C4-2B (cell line): ENCODE data around the gene GPR68.
"Not testable (repeated sequence)": the region's sequence is repeated elsewhere in the genome, so short reads cannot be mapped to it uniquely, and the experiment has no call there.

Experiments used
- H3K27ac ChIP-seq: fragments of 450-650 bp; 2 replicates; pipeline ENCODE4 v1.5.1; 2017
- ZFX ChIP-seq: fragments of 450-650 bp; IDR thresholded peaks from 2 replicates; pipeline ENCODE4 v1.6.1; 2017
- TF ChIP-seq, protein P1 (sequence below): fragments of 450-650 bp; conservative IDR thresholded peaks from 2 replicates; pipeline ENCODE4 v1.5.1; 2017; ENCODE audit warnings: mild to moderate bottlenecking

Gene GPR68

DNA sequence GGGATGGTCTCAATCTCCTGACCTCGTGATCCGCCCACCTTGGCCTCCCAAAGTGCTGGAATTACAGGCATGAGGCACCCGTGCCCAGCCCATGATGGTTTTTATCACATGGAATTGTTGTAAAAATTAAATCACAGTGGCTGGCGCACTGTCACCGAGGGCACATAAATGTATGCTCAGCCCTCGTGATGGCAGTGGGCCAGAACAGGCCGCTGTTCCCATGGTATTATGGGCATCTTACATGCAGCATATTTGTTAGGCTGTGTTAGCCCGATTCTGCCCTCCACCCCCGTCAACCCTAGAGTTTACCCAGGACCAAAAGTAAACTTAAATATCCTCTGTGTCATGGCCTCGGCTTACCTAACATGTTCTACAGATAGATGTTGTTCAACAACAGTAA, 48.6 kb downstream of the GPR68 start:
- TF ChIP-seq ZFX, result no peak
- TF ChIP-seq, protein P1, sequence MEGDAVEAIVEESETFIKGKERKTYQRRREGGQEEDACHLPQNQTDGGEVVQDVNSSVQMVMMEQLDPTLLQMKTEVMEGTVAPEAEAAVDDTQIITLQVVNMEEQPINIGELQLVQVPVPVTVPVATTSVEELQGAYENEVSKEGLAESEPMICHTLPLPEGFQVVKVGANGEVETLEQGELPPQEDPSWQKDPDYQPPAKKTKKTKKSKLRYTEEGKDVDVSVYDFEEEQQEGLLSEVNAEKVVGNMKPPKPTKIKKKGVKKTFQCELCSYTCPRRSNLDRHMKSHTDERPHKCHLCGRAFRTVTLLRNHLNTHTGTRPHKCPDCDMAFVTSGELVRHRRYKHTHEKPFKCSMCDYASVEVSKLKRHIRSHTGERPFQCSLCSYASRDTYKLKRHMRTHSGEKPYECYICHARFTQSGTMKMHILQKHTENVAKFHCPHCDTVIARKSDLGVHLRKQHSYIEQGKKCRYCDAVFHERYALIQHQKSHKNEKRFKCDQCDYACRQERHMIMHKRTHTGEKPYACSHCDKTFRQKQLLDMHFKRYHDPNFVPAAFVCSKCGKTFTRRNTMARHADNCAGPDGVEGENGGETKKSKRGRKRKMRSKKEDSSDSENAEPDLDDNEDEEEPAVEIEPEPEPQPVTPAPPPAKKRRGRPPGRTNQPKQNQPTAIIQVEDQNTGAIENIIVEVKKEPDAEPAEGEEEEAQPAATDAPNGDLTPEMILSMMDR, result no peak
- H3K27ac ChIP-seq, result no peak overlapping the region

DNA sequence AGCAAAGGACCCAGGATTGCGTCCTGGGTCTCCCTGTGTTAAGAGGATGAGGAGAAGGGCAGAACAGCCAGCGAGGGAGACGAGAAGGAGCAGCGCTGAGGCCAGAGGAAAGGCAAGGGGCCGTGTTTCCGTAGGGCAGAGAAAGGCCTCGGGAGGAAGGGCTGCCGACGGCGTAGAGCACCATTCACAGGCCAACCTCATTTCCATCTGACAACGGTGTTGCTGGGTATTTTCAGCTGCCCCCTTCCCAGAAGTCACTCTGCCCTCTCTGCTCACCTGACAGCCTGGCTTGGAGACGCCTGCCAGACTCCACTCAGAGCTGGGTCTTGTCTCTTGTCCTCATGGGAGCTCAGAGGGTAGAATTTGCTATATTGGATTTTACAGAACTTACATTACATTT, 51.4 kb downstream of the GPR68 start:
- no peak overlapping the region for H3K27ac ChIP-seq
- TF ChIP-seq, protein P1, result no peak
- TF ChIP-seq ZFX, result no peak

DNA sequence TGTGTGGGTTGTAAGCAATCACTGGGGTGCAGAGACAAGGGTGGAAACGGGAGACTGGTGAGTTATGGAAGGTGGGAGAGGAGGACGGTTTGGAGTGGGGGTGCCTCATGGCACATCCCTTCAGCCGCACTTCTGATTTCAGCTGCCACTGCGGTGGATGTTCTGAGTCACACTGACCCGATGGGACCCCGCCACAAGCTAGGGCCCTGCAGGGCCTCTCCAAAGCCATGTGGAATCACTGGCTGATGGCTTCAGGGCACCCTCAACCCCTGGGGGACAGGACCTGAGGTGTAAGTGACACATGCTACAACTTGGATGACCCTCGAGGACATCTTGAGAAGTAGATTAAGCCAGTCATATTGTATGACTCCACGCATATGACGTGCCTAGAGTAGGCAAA, 53.7 kb downstream of the GPR68 start:
- no peak overlapping the region for H3K27ac ChIP-seq
- TF ChIP-seq, protein P1, result no peak
- TF ChIP-seq ZFX, result no peak

DNA sequence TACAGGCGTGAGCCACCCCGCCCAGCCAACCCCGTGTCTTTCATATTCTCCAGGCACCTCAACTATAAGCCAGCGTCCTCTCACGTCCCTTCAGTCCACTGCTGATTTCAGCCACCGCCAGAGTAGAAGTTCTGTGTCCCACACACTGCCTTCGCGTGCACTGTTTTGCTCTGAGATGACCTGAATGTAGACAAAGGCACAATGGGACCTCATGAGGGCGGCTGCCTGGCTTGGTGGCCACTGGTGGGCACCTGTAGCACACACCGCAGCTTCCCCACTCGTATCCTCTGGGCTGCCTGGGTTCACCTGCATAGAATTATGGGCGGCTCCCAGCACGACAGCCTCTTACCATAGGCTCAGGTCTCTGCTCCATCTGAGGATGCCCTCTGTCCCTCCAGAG, 57.2 kb downstream of the GPR68 start:
- TF ChIP-seq, protein P1, result no peak
- no peak for TF ChIP-seq ZFX
- no peak overlapping the region for H3K27ac ChIP-seq

DNA sequence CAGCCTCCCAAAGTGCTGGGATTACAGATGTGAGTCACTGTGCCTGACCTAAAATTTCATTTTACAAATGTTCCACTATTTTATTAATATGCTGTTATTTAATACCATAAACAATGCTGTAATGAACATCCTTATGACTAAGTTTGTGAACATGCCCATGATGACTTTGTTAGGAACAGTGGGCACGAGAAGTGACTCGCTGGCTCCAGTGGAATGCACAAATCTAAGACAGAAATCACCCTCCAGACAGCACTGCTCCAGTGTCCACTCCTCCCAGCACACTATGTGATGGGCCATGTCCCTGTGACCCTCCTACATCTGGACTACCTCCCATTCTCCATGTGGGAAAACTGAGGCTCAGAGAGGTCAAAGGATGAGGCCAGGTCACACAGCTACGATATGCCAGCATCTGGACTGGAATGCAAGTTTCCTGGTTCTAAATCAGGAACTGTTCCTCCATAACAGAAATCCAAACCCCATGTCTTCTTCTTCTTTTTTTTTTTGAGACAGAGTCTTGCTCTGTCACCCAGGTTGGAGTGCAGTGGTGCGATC, 57.9 kb downstream of the GPR68 start:
- no peak overlapping the region for H3K27ac ChIP-seq
- TF ChIP-seq ZFX, result no peak
- TF ChIP-seq, protein P1, result no peak

DNA sequence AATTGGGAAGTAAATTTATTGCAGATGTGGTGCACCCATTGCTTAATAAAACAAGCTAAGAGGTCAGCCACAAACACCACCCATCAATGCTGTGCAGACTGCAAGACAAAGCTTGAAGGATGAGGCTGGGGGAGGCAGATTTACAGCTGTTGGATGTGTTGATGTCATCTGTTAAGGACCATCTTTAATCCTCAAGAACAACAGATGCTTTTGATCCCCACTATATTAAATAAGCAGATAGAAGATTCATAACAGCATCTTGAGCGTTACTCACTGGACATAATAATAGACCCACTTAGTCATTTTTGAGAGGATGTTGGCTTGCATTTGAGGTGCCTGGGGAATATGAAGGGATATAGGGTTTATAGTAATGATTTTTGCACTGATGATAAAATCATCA, 58.8 kb downstream of the GPR68 start:
- TF ChIP-seq, protein P1, result no peak
- TF ChIP-seq ZFX, result no peak
- no peak overlapping the region for H3K27ac ChIP-seq

DNA sequence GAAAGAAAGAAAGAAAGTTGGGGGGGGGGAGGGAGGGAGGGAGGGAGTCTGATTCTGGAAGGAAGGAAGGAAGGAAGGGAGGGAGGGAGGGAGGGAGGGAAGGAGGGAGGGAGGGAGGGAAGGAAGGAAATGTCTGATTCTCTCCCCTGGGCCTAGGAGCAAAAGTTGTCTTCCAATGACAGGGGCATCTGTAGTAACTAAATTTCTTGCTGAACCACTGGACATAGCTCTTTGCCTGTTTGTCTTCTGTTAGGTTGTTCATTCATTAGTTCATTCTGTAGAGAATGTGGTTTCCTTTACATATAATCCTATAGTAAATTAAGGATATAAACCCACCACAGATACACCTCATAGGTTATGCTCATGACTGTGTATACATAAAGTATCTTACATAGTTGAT, 59.9 kb downstream of the GPR68 start:
- H3K27ac ChIP-seq, result no peak overlapping the region
- no peak for TF ChIP-seq ZFX
- TF ChIP-seq, protein P1, result no peak

DNA sequence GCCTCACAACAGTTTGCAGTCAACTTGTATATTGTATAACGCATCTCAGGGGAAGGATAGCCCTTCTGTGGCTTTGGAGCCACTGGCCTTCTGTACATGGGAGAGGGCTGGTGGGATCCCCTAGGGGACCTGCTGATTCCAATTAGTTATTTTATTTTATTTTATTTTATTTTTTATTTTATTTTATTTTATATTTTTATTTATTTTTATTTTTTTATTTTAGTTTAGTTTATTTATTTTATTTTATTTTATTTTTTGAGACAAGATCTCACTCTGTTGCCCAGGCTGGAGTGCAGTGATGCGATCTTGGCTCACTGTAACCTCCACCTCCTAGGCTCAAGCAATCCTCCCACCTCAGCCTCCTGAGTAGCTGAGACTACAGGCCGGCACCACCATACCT, 61.8 kb downstream of the GPR68 start:
- H3K27ac ChIP-seq, result not testable (repeated sequence)
